A673 (cell line): ENCODE measurements around the gene LAX1. TPM values are rescaled to one million over a fixed set of nuclear protein-coding genes. Genes with fewer than 3 reads are reported as not detected.

ENCODE experiments used
- BruUV-seq: library from RNA; stranded (reverse); fragments of 400-500 nt; replicated peaks from 2 replicates; lab custom pipeline; 2021; lab: Mats Ljungman, UMichigan
- CTCF ChIA-PET: fragments of 300-600 bp; sonication (Branson Sonifier 250); formaldehyde crosslinking; loops from one replicate; lab custom pipeline; 2022; ENCODE audit warnings: antibody characterized with exemption; lab: Charles Lee
- POLR2A ChIA-PET: fragments of 300-600 bp; sonication (Branson Sonifier 250); formaldehyde crosslinking; loops from one replicate; lab custom pipeline; 2022; ENCODE audit warnings: antibody characterized with exemption; ENCODE audit not compliant: low non-redundant PET; lab: Charles Lee
- DNase-seq: peaks from one replicate; pipeline ENCODE4 v3.0.0-alpha.2; 2015; ENCODE audit warnings: low spot score
- H3K27ac ChIP-seq: fragments of 200-600 bp; sonication (generic); 2 replicates; pipeline ENCODE4 v1.5.1; 2016; ENCODE audit warnings: mixed run types, low read depth, mild to moderate bottlenecking, mixed read lengths, antibody characterized with exemption, low read length; ENCODE audit not compliant: poor library complexity, severe bottlenecking
- H3K27me3 ChIP-seq: fragments of 200-600 bp; sonication (generic); replicated peaks from 2 replicates; pipeline ENCODE4 v1.6.1; 2017; ENCODE audit warnings: mixed run types, low read depth, mild to moderate bottlenecking, mixed read lengths, antibody characterized with exemption, low read length; ENCODE audit not compliant: insufficient read depth, poor library complexity
- H3K36me3 ChIP-seq: fragments of 200-600 bp; sonication (generic); 2 replicates; pipeline ENCODE4 v1.6.1; 2016; ENCODE audit warnings: mixed run types, mild to moderate bottlenecking, mixed read lengths, antibody characterized with exemption, low read length; ENCODE audit not compliant: insufficient read depth, poor library complexity, severe bottlenecking
- H3K4me1 ChIP-seq: fragments of 200-600 bp; sonication (generic); 2 replicates; pipeline ENCODE4 v1.6.1; 2017; ENCODE audit warnings: mixed run types, mild to moderate bottlenecking, mixed read lengths, antibody characterized with exemption, low read length; ENCODE audit not compliant: insufficient read depth, poor library complexity, severe bottlenecking
- H3K4me3 ChIP-seq: fragments of 200-600 bp; sonication (generic); 2 replicates; pipeline ENCODE4 v1.5.1; 2016; ENCODE audit warnings: low read depth, mixed run types, mild to moderate bottlenecking, mixed read lengths, low read length; ENCODE audit not compliant: poor library complexity, severe bottlenecking
- H3K9me3 ChIP-seq: fragments of 200-600 bp; sonication (generic); 2 replicates; pipeline ENCODE4 v1.6.1; 2016; ENCODE audit warnings: mixed run types, low read depth, mild to moderate bottlenecking, mixed read lengths, antibody characterized with exemption, low read length; ENCODE audit not compliant: poor library complexity, severe bottlenecking
- CTCF ChIP-seq: fragments of 300-800, 200-600 bp; sonication (generic); conservative IDR thresholded peaks from 2 replicates; pipeline ENCODE4 v1.5.1; 2017; ENCODE audit warnings: low read depth, mild to moderate bottlenecking, antibody characterized with exemption, low read length, moderate library complexity, mixed read lengths
- EZH2 ChIP-seq: fragments of 200-600 bp; sonication (generic); IDR thresholded peaks from 2 replicates; pipeline ENCODE4 v1.6.1; 2017; ENCODE audit warnings: borderline replicate concordance, low read depth, mild to moderate bottlenecking, mixed read lengths, antibody characterized with exemption, low read length; ENCODE audit not compliant: poor library complexity, severe bottlenecking
- intact Hi-C: fragments of 100-400 bp; cut with micrococcal nuclease; formaldehyde crosslinking; loops from one replicate; pipeline ENCODE4 v1.10.0; 2022; ENCODE audit not compliant: unreplicated experiment
- total RNA-seq: library from RNA; stranded (reverse); gene quantifications from 2 replicates; pipeline ENCODE4 v1.2.3, GENCODE V29; 2021

LAX1 gene
- total RNA-seq, 1 experiment from 2014 or later: 0.43 TPM

DNA sequence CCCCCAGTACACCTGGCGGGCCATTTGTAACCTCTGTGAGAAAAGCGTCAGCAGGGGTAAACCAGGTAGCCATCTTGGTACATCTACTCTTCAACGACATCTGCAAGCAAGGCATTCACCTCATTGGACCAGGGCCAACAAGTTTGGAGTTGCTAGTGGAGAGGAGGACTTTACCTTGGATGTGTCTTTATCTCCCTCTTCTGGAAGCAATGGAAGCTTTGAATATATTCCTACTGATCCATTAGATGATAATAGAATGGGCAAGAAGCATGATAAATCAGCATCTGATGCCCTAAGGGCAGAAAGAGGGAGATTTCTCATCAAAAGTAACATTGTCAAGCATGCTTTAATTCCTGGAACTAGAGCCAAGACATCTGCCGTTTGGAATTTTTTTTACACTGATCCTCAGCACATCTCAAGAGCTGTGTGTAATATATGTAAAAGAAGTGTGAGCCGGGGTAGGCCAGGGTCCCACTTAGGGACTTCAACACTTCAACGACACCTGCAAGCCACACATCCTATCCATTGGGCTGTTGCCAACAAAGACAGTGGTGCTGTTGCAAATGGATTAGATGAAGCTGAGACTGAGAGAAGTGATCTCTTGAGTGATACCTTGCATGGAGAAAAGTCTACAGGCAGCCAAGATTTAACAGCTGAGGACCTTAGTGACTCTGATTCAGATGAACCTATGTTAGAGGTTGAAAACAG is 33.1 kb downstream of the LAX1 start:
- BruUV-seq: no TSS peak
- Histone ChIP-seq H3K27ac (no peak overlapping the region), H3K4me3 (no peak overlapping the region), H3K9me3 (no peaks in the 10 kb centered on the region), H3K36me3 (peaks cover 33% of the 10 kb centered on the region), H3K27me3 (no peaks in the 10 kb centered on the region), H3K4me1 (peaks cover 55% of the 10 kb centered on the region)
- intact Hi-C loops: no loop called here
- CTCF ChIA-PET: no interaction called here
- POLR2A ChIA-PET: no interaction called here
- DNase-seq: peak; percentile 41
- TF ChIP-seq EZH2 (no peak), CTCF (0 out of 2 replicates have a peak, but pooled peaks have one; percentile 21)

DNA sequence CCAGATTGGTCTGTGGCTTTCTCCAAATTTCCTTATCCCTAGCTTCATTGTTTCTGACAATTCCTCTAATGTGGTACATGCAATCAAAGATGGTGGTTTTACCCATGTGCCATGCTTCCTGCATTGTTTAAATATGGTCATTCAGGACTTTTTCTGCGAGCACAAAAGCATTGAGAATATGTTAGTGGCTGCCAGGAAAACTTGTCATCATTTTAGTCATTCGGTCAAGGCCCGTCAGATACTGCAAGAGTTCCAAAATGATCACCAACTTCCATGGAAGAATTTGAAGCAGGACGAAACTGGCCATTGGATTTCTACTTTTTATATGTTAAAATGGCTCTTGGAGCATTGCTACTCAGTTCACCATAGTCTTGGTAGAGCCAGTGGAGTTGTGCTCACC is 34.2 kb downstream of the LAX1 start:
- Histone ChIP-seq H3K36me3 (peaks cover 42% of the 10 kb centered on the region), H3K4me1 (peaks cover 61% of the 10 kb centered on the region), H3K27ac (no peak overlapping the region), H3K9me3 (no peaks in the 10 kb centered on the region), H3K27me3 (no peaks in the 10 kb centered on the region), H3K4me3 (no peak overlapping the region)
- no peak for TF ChIP-seq EZH2
- no peak for TF ChIP-seq CTCF
- intact Hi-C loops: no loop called here
- ChIA-PET CTCF (no interaction called here), POLR2A (interaction anchor here (0.5 kb wide), 1 partner anchor 1456 kb away, joined by 5 read pairs; no protein-coding TSS in a partner anchor)
- BruUV-seq: no TSS peak
- no peak for DNase-seq

- Histone ChIP-seq H3K36me3 (peaks cover 45% of the 10 kb centered on the region), H3K9me3 (no peaks in the 10 kb centered on the region), H3K4me1 (peaks cover 57% of the 10 kb centered on the region), H3K27ac (peak overlapping the region; percentile 13), H3K4me3 (no peak overlapping the region), H3K27me3 (no peaks in the 10 kb centered on the region)
- intact Hi-C loops: no loop called here
- ChIA-PET POLR2A (interaction anchor here (0.7 kb wide), 1 partner anchor 391 kb away, joined by 4 read pairs; no protein-coding TSS in a partner anchor), CTCF (no interaction called here)
- TF ChIP-seq CTCF (no peak), EZH2 (no peak)
- no TSS peak for BruUV-seq
- DNase-seq: no peak
Measured at GRCh38 chr1:203799971-203800370, 35.0 kb downstream of the LAX1 start.
